HG02973 (cell line): ENCODE data around the gene ATXN7.

Source experiments
- ATAC-seq: cut with Tn5 transposase; IDR thresholded peaks from one replicate; pipeline ENCODE4 v1.9.1; 2021; ENCODE audit warnings: moderate library complexity; ENCODE audit not compliant: unreplicated experiment

ATXN7 gene

DNA sequence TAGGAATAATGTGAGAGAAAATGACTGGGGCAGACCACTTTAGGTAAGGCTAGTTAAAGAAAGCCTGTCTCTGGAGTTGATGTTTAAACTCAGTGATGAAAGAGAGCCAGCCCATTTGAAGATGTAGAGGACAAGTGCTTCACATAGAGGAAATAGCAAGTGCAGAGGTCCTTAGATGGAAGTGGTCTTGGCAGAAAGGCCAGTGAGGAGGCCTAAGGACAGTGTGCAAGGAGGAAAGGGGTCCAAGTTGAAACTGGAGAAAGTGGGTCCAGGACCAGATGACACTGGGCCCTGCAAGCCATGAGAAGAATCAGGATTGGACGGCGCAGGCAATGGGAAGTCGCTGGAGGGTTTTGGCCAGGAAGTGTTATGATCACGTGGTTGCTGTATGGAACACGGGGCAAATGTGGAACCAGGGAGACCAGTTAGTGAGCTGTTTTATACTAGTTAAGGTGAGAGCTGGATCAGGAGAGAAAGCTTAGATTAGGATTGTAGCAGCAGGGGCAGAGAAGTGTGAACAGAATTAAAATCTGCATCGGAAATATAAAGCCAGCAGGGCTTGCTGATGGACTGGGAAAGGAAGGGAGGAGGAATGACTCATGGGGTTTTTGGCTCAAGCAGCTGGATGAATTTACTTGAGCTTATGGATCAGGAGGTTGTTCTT lies 96.5 kb downstream of the ATXN7 start:
- ATAC-seq: no peak

DNA sequence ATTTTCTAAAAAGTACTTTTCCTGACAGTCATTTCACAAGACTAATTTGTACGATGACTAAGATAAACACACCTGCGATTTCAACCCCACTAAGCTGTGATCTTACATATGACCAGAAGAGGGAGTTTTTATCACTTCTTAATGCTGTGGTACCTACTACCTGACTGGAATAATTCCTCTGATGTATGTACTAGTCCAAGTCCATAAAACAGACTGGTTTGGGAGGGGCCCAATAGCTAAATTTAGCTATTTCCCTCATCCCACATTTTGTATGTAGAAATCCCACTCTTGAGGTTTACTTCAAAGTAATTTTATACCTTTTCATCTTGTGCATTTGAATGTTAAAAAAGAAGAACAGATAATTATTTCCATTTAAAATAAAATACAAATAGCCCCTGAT lies 98.2 kb downstream of the ATXN7 start:
- peak; percentile 78 for ATAC-seq

DNA sequence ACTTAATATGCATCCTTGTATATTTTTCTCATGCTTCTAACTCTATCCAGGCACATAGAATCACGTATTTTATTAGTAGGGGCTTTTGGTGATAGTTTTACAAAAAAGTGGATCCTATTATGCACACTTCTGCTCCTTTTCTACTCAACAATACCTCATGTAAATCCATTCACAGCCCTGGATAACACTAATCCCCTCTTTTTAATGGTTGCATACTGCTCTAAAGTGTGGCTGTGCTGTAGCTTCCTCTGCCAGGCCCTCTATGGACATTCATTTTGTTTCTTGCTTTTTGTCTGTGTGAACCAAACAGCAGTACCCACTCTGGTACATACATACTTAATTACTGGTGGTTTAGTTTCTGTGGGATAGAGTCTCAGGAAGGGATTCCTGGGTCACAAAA lies 99.8 kb downstream of the ATXN7 start:
- no peak for ATAC-seq

DNA sequence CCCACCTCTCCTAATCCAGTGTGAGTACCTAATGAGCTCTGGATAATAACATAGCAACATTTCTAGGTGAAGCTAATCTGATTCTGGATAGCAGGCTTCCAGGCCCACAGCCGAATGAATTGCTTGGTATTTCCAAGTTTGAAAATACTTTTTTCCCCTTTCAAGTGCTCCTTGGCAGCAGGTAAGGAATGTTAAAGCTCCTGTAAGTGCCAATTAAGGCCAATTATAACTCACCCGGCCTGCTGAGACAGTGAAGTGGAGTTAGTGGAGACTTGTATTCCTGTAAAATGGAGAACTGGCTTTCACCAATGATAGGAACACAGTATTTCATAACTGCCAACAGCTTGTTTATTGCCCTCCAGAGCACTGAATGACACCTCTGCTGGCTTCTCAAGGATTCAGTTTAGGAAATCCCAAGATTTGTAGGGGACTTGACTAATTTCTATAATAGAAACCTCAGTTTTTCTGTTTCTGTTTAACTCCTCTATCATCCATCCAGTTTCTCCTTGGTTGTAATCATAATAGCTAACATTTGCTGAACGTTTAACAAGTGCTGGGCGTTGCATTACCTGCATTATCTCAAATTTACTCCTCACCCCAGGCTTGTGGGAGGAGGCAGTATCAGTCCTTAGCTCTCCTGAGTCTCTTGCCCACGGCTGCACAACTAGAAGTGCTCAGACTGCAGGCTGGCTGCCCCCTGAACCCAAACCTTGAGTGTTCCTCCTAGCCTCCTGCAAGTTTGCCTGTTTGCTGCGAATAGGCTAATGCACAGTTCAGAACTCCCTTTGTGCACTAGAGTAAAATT lies 101.2 kb downstream of the ATXN7 start:
- no peak for ATAC-seq

DNA sequence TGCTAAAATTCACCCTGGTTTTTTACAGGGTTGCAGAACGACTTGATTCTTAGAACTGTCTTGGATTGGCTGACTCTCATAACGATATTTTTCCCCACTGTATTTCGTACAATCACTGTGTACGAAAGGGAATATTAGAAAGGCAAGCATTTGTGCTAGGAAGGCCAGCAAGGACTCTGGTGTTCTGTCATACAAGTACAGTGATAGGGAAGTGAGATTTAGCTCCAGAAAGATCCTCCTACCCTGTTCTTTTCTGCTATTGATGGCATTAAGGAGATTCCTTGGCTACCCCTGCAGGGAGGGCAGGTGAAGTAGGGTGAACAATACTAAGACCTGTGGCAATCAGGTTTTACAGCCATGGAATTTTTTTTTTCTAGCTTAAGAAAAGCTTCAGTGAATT lies 102.3 kb downstream of the ATXN7 start:
- no peak for ATAC-seq

DNA sequence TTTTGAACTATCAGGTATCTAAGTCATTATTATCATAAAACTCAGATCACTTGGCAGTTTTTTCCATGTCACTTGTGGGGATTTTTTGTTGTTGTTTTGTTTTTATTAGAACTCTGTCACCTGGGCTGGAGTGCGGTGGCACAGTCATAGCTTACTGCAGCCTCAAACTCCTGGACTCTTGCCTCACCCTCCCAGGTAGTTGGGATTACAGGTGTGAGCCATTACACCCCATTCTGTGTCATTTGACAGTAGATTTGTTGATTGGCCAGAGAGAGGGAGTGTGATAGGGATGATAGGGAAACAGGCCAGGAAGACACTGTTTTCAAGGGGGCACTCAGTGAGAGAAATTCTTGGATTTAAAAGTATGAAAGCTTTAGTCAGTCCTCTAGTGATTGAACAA lies 103.2 kb downstream of the ATXN7 start:
- ATAC-seq: no peak

DNA sequence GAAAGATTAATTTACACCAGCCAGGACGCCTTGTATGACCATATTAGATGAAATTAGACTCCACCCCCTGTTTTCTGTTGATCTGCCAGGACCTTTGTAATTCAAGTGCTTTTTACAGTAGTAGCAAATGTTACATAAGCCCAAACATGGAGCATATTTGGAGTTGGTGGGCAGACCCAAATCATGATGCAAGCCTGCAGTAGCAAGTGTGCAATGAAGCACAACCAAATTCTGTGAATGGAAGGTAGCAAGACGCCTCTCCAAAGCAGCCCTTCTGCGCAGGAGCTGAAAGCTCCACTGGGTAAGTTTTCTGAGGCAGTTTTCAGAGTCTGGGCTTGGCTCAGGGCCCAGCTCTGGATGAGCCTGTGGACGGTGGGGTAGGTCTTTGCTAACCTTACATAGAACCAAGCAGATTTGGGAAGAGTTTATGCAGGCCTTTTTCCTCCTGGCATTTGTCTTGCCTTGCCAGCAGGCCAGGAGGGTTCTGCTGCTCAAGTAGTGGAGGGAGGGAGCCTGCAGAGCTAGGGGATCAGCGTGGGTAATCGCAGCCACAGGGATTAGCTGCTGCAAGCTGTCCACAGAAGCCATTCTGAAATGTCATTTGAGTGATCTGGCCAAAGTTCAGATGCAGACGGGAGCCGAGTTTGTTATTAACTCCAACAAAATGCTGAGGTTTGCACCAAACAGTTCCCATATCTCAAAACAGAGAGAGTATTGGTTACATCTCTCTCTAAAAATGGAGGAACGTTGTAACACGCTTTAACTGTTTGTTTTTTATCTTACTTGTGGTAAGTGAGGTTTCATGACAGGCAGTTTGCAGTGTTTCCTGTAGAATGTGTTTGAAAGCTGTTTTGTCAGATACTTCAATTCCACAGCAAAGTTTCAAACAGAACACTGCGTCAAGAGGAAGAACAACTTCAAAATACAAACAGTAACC lies 104.3 kb downstream of the ATXN7 start:
- peak; percentile 47 for ATAC-seq

DNA sequence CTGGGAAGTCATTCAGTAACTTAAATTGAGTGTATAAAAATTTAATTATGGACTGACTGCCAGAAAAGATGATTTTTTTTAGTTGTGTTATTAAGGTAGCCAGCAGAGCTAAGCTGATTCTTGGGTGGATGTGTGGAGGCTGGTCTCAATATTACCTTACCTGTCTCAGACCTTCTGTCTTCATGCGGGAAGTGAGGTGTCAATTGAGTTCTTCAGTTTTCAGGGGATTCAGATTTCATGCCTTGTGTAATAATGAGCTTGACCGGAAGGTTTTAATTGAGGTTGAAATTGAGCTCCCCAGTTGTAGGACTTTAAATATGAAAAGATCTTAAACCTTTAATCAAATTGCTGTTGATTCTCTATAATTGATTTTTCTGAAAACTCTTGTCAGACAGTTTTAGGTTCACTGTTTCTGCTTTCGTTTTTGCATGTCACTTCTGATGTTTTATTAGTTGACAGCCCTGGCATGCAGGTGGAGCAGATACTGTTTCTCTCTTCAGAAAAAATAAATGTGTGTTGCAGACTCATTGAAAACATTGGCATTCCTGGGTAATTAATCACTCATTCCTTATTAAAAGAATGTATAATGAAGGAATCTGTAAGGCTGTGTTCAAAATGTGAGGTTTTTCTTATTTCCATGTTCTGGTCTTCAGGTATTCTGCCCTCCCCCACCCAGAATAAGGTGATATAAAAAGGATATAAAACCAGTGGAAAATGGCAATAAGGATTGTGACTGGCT lies 105.1 kb downstream of the ATXN7 start:
- ATAC-seq: no peak

DNA sequence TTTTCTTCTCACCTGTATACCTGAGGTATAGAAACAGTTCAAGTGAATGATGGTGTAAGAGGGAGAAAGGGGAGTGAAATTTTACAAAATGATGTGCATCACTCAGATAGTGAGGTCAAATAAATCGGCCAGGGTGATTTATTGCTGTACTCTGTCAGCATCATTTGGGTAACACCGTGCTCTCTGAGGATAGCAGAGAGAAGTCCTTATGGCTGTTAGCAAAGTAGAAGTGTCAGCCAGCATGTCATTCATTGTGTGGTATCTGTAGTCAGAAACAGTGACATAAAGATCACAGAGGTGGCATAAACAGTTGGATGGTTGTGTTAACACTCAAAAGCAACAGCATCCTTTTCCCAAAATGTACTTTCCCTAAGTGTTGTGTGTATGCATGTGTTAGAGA lies 106.2 kb downstream of the ATXN7 start:
- ATAC-seq: no peak

DNA sequence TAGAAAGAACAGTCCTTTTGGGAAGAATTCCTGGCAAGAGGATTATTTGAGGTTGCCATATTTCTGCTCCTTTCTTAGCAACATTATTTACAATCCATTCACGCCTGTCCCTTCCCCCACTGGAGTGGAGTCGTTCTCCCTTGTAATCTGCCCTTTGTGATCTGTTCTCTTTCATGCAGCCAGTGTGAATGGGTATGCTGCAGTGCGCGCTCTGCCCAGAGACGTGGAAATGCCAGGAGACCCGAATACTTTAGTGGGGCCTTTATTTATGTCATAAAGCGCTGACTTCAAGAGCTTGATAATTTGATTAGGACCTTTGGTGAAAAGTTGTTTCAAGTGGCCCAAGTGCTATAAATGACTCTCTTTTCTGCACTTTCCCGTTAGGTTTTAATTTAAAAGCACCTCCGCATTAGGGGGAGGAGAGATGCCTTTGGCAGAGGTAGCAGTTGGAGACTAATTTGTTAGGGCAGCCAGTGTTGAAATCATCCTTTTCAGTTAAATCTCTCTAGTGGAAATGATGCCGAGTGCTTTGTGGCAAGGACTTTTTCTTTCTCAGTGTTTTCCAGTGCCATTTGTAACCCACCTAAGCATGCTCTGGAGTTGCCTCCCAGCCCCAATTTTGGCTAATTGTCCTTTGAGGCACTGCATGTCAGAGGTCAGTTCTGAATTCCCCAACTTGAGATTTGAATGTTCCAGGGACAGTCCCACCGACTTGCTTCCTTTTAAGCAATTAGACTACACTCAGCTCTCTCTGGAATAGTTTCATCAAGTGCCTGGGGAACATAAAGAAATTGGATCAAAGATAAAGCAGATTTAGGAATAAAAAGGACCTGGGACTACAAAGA lies 107.2 kb downstream of the ATXN7 start:
- no peak for ATAC-seq

DNA sequence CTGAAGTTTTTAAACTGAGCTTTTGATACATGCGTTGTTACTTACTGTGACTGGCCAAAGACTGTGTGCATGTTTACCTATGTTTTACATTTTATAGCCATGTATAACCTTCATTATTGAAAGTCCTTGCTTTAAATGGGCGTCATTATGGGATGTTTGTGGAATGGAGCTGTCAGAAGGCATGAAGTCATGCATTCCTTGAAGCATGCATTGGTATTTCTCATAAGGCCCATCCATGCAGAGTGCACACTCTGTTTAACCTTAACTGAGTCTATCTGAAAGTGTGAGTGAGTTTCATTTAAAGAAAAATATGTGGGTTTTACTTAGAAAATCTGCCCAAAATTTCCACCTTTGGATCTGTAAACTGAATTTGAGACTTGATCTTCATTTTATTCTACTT lies 108.5 kb downstream of the ATXN7 start:
- no peak for ATAC-seq

DNA sequence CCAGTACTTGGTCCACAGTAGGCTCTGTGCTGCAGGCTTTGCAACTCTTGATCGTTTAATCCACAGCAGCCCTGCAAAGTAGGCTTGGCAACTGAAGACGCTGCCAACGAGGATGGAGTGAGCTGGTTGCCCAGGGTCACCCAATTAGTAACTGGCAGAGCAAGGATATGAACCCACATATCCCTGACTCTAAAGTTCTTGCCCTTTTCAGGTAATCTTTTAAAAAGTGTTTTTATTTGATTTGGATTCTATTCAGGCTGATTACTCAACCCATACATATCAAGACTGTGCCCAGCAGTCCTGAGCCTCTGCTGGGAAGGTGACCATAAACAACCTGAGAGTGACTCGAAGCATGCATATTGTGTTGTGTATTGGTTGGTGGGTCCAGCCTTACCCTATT lies 109.3 kb downstream of the ATXN7 start:
- no peak for ATAC-seq

DNA sequence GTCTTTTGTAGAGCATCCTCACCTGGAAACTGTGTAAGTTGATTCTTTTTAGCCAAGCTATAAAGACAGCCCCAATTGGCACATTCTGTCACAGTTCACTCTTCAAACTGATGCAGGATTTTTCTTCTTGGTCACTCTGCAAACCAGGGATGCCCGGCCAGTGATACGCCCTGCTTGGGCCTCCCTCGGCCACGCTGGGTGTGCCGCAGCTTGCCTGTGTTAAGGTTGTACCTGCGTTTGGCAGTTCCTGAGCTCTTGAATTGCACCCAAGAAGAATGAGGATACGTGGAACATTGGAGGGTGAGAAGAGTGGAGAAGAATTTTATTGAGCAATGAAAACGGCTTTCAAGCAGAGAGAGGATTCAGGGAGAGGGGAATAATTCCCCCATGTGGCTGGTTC lies 109.7 kb downstream of the ATXN7 start:
- no peak for ATAC-seq

DNA sequence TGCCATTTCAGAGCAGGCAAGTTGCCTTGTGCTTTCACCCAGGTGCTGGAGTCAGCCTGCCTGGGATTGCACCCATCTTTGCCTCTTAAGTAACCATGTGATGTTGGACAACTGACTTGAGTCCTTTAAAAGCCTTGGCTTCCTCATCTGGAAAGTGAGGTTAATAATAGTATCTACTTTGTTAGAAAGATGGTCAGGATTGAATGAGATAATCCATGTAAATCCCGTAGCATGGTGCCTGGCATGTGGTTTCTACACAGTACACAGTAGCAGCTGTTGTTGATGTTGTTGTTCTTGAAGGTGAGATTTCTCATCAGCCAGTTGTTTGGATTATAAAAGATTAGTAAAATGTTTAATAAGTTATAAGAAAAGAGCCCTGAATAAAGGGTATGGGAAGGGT lies 110.8 kb downstream of the ATXN7 start:
- ATAC-seq: no peak

DNA sequence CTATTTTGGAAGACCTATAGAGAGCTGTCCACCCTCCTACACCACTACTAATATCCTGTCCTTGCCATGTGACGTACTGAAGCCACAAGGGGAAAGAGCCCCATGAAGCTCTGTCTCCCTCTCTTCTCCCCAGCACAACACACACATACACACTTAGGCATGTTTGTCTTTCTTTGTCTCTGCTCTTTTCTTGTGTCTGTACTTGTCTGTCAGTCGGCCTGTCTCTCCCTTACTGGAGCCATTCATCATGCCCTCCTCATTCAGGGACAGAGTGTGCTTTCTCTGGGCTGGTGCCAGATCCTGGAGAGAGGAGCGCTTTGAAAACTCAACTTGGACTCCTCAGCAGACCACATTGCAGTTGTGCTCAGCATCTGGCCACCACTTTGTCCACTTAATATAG lies 112.1 kb downstream of the ATXN7 start:
- no peak for ATAC-seq

DNA sequence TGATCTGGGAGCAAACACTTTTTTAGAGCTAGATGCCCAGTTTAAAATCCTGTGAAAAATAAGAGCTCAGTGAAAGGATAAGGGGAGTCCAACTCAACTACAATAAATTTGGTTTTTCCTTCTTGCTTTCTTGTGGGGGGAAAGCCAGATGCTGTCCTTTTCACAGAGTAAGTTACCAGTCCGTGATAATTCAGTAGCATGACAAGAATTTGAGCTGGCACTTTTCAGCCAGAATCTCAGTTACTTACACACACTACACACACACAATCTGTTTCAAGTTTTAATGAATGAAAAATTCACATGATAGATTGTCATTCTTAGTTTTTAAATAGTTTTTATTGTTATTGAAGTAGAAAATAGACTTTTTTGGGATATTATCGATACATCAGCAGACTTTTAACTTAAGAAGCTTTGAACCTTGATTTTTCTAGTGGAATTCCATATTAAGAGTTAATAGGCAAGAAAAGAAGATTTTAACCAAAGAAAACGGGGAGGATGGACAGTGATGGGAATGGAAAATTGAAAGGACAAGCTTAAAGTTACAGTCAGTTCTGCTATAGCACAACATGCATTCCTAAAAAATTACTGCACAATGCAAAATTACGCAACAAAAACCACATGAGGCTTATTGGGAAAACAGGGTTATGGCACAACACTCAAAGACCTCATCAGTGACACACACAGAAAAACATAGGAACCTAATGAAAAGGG lies 112.6 kb downstream of the ATXN7 start:
- no peak for ATAC-seq

DNA sequence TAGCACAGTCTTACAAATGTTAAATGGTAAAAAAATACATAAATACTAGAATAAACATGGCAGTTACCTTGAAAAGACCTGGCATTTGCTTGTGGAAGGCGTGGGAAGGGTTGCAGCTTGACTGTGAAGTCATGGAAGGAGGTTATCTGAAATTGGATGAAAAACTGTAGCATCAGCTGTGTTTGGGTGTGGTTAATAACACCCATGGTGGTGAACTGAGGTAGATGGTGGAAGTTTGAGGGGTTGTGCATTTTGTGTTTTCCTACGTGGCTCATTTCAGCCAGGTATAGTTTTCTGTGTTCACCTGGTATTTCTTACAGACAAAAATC lies 113.2 kb downstream of the ATXN7 start:
- ATAC-seq: no peak

DNA sequence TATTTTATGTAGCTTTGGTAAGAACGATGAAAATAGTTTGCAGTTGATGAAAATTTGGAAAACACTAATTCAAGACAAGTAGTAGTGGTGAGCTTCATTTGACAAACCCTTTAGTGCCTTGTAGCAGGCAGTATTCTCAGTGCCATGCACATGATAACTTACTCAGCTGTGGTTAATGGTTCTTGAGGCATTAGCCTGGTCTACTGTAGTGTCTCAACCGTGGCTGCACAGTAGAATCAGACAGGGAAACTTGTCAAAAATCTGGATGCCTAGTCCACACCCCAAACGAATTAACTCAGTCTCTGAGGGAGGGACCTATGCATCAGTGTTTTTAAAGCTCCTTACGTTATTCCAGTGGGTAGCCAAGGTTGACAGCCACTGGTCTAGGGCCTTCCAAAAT lies 114.2 kb downstream of the ATXN7 start:
- no peak for ATAC-seq

DNA sequence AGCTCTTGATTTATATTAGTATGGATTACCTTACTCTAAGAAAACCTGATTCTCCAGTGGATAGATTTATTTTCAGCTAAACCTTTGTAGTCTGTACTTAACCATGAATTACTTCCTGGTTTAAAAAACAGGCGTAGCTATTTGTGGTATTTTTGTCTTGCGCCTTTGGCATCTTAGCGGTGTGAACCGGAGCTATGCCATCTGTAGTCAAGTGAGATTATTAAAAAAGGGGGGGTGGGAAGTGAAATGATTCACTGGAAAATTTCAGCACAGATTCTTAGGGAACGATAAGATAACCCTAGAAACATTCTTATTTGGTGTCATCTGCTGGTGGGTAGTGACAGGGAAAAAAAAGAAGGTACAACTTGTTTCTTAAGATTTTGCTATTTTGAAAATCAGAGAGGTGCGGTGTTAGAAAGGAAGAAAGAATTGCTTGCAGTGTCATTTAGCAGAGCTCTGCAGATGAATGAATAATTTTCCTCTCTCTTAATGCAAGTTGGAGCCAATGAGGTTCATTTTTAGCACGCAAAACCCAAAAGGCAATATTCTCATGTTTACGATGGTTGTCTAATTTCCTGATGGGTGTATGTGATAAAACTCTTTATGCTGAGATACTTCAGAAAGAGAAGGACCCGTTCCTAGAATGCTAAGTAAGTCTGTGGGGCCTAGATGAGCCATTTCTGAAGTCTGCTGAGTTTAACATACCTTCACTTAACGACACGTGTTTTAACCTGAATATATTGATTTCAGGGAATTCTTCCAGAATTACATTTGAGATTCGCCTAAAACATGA lies 115.6 kb downstream of the ATXN7 start:
- no peak for ATAC-seq
